K562 (cell line): ENCODE data around the gene OCEL1. TPM values are rescaled to one million over a fixed set of nuclear protein-coding genes. Genes with fewer than 3 reads are reported as not detected.

ENCODE experiments used
- ATAC-seq: fragments of 200-7000 bp; cut with Tn5 transposase; 3 replicates; pipeline ENCODE4 v1.9.1; 2020; ENCODE audit warnings: moderate library complexity
- BruUV-seq: library from RNA; stranded (reverse); fragments of 400-500 nt; replicated peaks from 2 replicates; lab custom pipeline; 2021; lab: Mats Ljungman, UMichigan
- CTCF ChIA-PET: fragments of 300-600 bp; formaldehyde crosslinking; extraction: SDS; loops from one replicate; lab custom pipeline; 2021; ENCODE audit warnings: low intra/inter-chr PET ratio; lab: Yijun Ruan, JAX
- POLR2A ChIA-PET: fragments of 300-600, 350-650 bp; sonication (Branson Sonifier 250); formaldehyde crosslinking; extraction: SDS; loops from one replicate; lab custom pipeline; 2021; ENCODE audit warnings: antibody characterized with exemption, inconsistent platforms; lab: Yijun Ruan, JAX
- DNase-seq, 4 experiments: peaks; one replicate each; pipeline versions ENCODE4 v3.0.0 to v3.0.0-alpha.2; 2011 to 2018; ENCODE audit warnings: low spot score in 3 of 4, mixed read lengths in 3 of 4; ENCODE audit errors: extremely low read depth in 1 of 4
- FAIRE-seq: peaks from 2 replicates; lab custom pipeline; 2011; peaks lifted over from hg19 to GRCh38; lab: Jason Lieb, UNC
- H2AFZ ChIP-seq: 2 replicates; pipeline ENCODE4 v1.6.0; 2011; ENCODE audit warnings: low read depth, low read length, control low read depth, inconsistent platforms
- H3K27ac ChIP-seq: fragments of 200-600 bp; 3 replicates; pipeline ENCODE4 v1.8.0; 2011; ENCODE audit warnings: low read depth, mild to moderate bottlenecking, control low read depth, inconsistent platforms, low read length, moderate library complexity, mixed read lengths; ENCODE audit errors: extremely low read depth
- H3K27me3 ChIP-seq, 2 experiments: fragments of 300-600 bp in 1 of 2; 2 replicates in 1 of 2; 3 replicates in 1 of 2; pipeline versions ENCODE4 v1.6.0 to v1.8.0; 2011; ENCODE audit warnings: inconsistent platforms in 2 of 2, low read length in 2 of 2, mild to moderate bottlenecking in 1 of 2, mixed read lengths in 1 of 2, moderate library complexity in 1 of 2; ENCODE audit not compliant: control insufficient read depth in 2 of 2, insufficient read depth in 2 of 2
- H3K36me3 ChIP-seq: fragments of 300-600 bp; 3 replicates; pipeline ENCODE4 v1.8.0; 2011; ENCODE audit warnings: mild to moderate bottlenecking, low read length, inconsistent platforms; ENCODE audit not compliant: control insufficient read depth, insufficient read depth
- H3K4me1 ChIP-seq, 2 experiments: fragments of 200-600 bp in 1 of 2; replicated peaks in 1 of 2; 2 replicates in 1 of 2; 3 replicates in 1 of 2; pipeline versions ENCODE4 v1.5.1 to v1.8.0; 2011; ENCODE audit warnings: inconsistent platforms in 2 of 2, low read length in 2 of 2, mild to moderate bottlenecking in 1 of 2, mixed read lengths in 1 of 2, moderate library complexity in 1 of 2; ENCODE audit not compliant: control insufficient read depth in 2 of 2, insufficient read depth in 2 of 2
- H3K4me2 ChIP-seq: 2 replicates; pipeline ENCODE4 v1.6.1; 2011; ENCODE audit warnings: low read length, control low read depth, inconsistent platforms, mixed read lengths; ENCODE audit not compliant: insufficient read depth
- H3K4me3 ChIP-seq: fragments of 200-600 bp; sonication (generic), shearing (Covaris generic); 2 replicates; pipeline ENCODE4 v1.5.1; 2016; ENCODE audit warnings: control low read depth, inconsistent platforms
- H3K79me2 ChIP-seq: fragments of 200-600 bp; 3 replicates; pipeline ENCODE4 v1.8.0; 2011; ENCODE audit warnings: low read length, inconsistent platforms; ENCODE audit not compliant: control insufficient read depth, insufficient read depth
- H3K9ac ChIP-seq, 2 experiments: 2 replicates each; pipeline versions ENCODE4 v1.6.0 to v1.6.1; 2011; ENCODE audit warnings: low read depth in 2 of 2, low read length in 2 of 2, control low read depth in 1 of 2, inconsistent platforms in 1 of 2, mild to moderate bottlenecking in 1 of 2, mixed read lengths in 1 of 2; ENCODE audit not compliant: insufficient read depth in 1 of 2
- H3K9me1 ChIP-seq: one replicate; pipeline ENCODE4 v1.6.0; 2011; ENCODE audit warnings: inconsistent platforms, mild to moderate bottlenecking, low read length, moderate library complexity; ENCODE audit not compliant: control insufficient read depth, insufficient read depth
- H3K9me3 ChIP-seq: replicated peaks from 2 replicates; pipeline ENCODE4 v1.5.1; 2011; ENCODE audit warnings: low read depth, low read length, inconsistent platforms; ENCODE audit not compliant: control insufficient read depth, insufficient read depth
- H4K20me1 ChIP-seq: replicated peaks from 2 replicates; pipeline ENCODE4 v1.6.1; 2011; ENCODE audit warnings: low read length, inconsistent platforms, mixed read lengths; ENCODE audit not compliant: control insufficient read depth, insufficient read depth
- FOXK2 ChIP-seq, 2 experiments: fragments of 450-650 bp; IDR thresholded peaks in 1 of 2; conservative IDR thresholded peaks in 1 of 2; 2 replicates each; pipeline ENCODE4 v1.6.1; 2016; ENCODE audit warnings: low read depth in 2 of 2, mild to moderate bottlenecking in 1 of 2
- FOXP4 ChIP-seq: sonication (generic); formaldehyde crosslinking; IDR thresholded peaks from 2 replicates; pipeline ENCODE4 v1.8.0; 2022; ENCODE audit warnings: mild to moderate bottlenecking, missing genetic modification reagents, borderline replicate concordance
- MEF2D ChIP-seq: conservative IDR thresholded peaks from 2 replicates; pipeline ENCODE4 v1.6.1; 2016; ENCODE audit warnings: low read depth, missing genetic modification characterization, missing compliant biosample characterization
- NCOA1 ChIP-seq: fragments of 450-650 bp; IDR thresholded peaks from 2 replicates; pipeline ENCODE4 v1.6.1; 2016; ENCODE audit warnings: low read depth
- NR2C1 ChIP-seq, 2 experiments: fragments of 450-650 bp; IDR thresholded peaks; 2 replicates each; pipeline ENCODE4 v1.6.1; 2017; ENCODE audit warnings: mild to moderate bottlenecking in 2 of 2, antibody characterized with exemption in 1 of 2, inconsistent platforms in 1 of 2, missing compliant biosample characterization in 1 of 2, missing genetic modification characterization in 1 of 2
- NR2C2 ChIP-seq, 2 experiments: fragments of 200-800 bp in 1 of 2; sonication (Bioruptor generic) in 1 of 2; sonication (generic) in 1 of 2; formaldehyde crosslinking in 1 of 2; IDR thresholded peaks; 2 replicates each; pipeline versions ENCODE4 v1.6.1 to v1.8.0; 2016 to 2022; ENCODE audit warnings: mild to moderate bottlenecking in 1 of 2, missing compliant biosample characterization in 1 of 2, missing genetic modification characterization in 1 of 2, missing genetic modification reagents in 1 of 2
- PKNOX1 ChIP-seq: fragments of 450-650 bp; IDR thresholded peaks from 2 replicates; pipeline ENCODE4 v1.6.1; 2016
- RNF2 ChIP-seq: sonication (generic); IDR thresholded peaks from 2 replicates; pipeline ENCODE4 v1.6.1; 2016
- STAT6 ChIP-seq: sonication (generic); formaldehyde crosslinking; IDR thresholded peaks from 2 replicates; pipeline ENCODE4 v1.8.1; 2023; ENCODE audit warnings: mild to moderate bottlenecking, missing genetic modification reagents
- TAF7 ChIP-seq: fragments of 450-650 bp; IDR thresholded peaks from 2 replicates; pipeline ENCODE4 v1.6.1; 2016; ENCODE audit warnings: missing genetic modification characterization, missing compliant biosample characterization
- VEZF1 ChIP-seq: fragments of 200-800 bp; sonication (Bioruptor generic); IDR thresholded peaks from 2 replicates; pipeline ENCODE4 v1.6.1; 2017; ENCODE audit warnings: missing genetic modification characterization, missing compliant biosample characterization
- ZNF232 ChIP-seq: sonication (generic); formaldehyde crosslinking; IDR thresholded peaks from 2 replicates; pipeline ENCODE4 v1.8.0; 2022; ENCODE audit warnings: mild to moderate bottlenecking, missing genetic modification reagents
- WGBS: fragments of 100-300 bp; shearing (Covaris generic); methylation state at CpG from one replicate; pipeline ENCODE4 v1.1.6; 2016; ENCODE audit warnings: low coverage, mixed read lengths; ENCODE audit not compliant: insufficient coverage; ENCODE audit errors: missing lambda C conversion rate; 5-methylcytosine and 5-hydroxymethylcytosine counted together
- in situ Hi-C: fragments of 300-500 bp; cut with MboI; formaldehyde crosslinking; loops from 4 replicates; pipeline ENCODE4 v1.15.0; 2018; ENCODE audit warnings: inconsistent platforms, mixed read lengths
- intact Hi-C: fragments of 100-400 bp; cut with micrococcal nuclease; formaldehyde crosslinking; loops from 2 replicates; pipeline ENCODE4 v1.14.2; 2022
- polyA plus RNA-seq, 8 experiments: library from polyadenylated mRNA; depleted of rRNA in 4 of 8; stranded (reverse) in 5 of 8; unstranded in 3 of 8; fragments of >200 nt; fragmentation: Nextera tagmentation in 2 of 8; fragmentation: Illumina TruSeq in 1 of 8; extraction: Ambion mirVana in 2 of 8; extraction: Trizol in 1 of 8; gene quantifications; 2 replicates each; pipeline versions ENCODE4 v1.2.1 to v1.2.3, GENCODE V29; 2011 to 2014; ENCODE audit warnings: inconsistent platforms in 1 of 8, missing spikeins in 1 of 8
- total RNA-seq, 7 experiments: library from RNA; depleted of rRNA in 6 of 7; stranded (reverse); fragments of >200 nt in 6 of 7; fragmentation: Illumina TruSeq in 2 of 7; extraction: Trizol in 2 of 7; gene quantifications; 2 replicates each; pipeline versions ENCODE4 v1.2.1 to v1.2.3, GENCODE V29; 2011 to 2021; ENCODE audit warnings: low replicate concordance in 1 of 7

The OCEL1 gene
- total and polyA plus RNA-seq, 9 of the 15 experiments (the other 6 are each of a cell fraction or from before 2014, with no cell fraction given), result 8.0 to 38.0 (median 12.4) TPM

GRCh38 chr19:17215127-17215971, 10.7 kb upstream of the OCEL1 start, which contains the start of gene USE1:
USE1 (plus strand) TSS chr19:17215357; CDS start chr19:17215406, 49 bp downstream.
- Histone ChIP-seq H3K9me3 (no peaks in the 10 kb centered on the region), H3K27me3 (no peaks in the 10 kb centered on the region), H3K4me1 (peaks cover 9 to 28% of the 10 kb centered on the region in 2 experiments), H4K20me1 (no peaks in the 10 kb centered on the region), H3K36me3 (peaks cover 45% of the 10 kb centered on the region; the same call in 2 of the 3 replicates), H3K9ac (peak within 1 kb of the TSS; percentile 85 to 98), H3K27ac (peak within 1 kb of the TSS; percentile 99), H3K79me2 (peaks cover 9% of the 10 kb centered on the region), H3K4me3 (peak within 1 kb of the TSS; percentile 68), H3K4me2 (peak within 1 kb of the TSS; percentile 93), H2AFZ (peak within 1 kb of the TSS; percentile 99), H3K9me1 (peaks cover 3% of the 10 kb centered on the region)
- DNase-seq, result peak; percentile 94 to 96 (median 96)
- CTCF ChIA-PET, result no interaction called here
- in situ Hi-C loops, result no loop called here
- intact Hi-C loops, result no loop called here
- BruUV-seq, result no TSS peak
- POLR2A ChIA-PET, result interaction anchor here (0.6 to 2.5 kb wide), 23 partner anchors 8 to 166 kb away, joined by 3 to 31 read pairs (median 4); partner anchors contain the start of genes BABAM1, DDA1 and OCEL1
- ATAC-seq, result peak; percentile 95
- WGBS, result 1% methylated on average over 40 of the region's 56 CpGs
- FAIRE-seq, result peak; percentile 91
- TF ChIP-seq RNF2 (peak; percentile 72; the same call in 1 of the 2 replicates), TAF7 (tag) (peak; percentile 98), FOXP4 (CRISPR knock-in tag) (peak; percentile 66; the same call in 1 of the 2 replicates), STAT6 (0 out of 2 replicates have a peak, but pooled peaks have one; percentile 72), NCOA1 (peak; percentile 92), NR2C1 (IDR thresholded peaks at IDR 0.05) (peak; percentile 93), NR2C1 (tag; IDR thresholded peaks at IDR 0.05) (peak; percentile 97), NR2C2 (CRISPR knock-in tag; IDR thresholded peaks at IDR 0.05) (peak; percentile 84), NR2C2 (tag; IDR thresholded peaks at IDR 0.05) (peak; percentile 97), ZNF232 (CRISPR knock-in tag) (no peak), MEF2D (tag) (peak; percentile 55; the same call in 1 of the 2 replicates), FOXK2 (conservative IDR thresholded peaks at IDR 0.05 in 1 of 2, IDR thresholded peaks at IDR 0.05 in 1 of 2; ENCODE audit: low read depth in 2 of 2) (peak; percentile 93 to 97), VEZF1 (CRISPR knock-in tag) (peak; percentile 84), PKNOX1 (peak; percentile 46)
